ENCODE results near the gene GRIN1. TPM values are rescaled to one million over a fixed set of nuclear protein-coding genes. Genes with fewer than 3 reads are reported as not detected.

The GRIN1 gene
- under 1 TPM in 3 of 4 donors, not detected in 1; 0.11 to 0.50 (median 0.19) TPM for total RNA-seq

GRCh38 chr9:137138722-137139467, at the start of gene GRIN1:
GRIN1 (plus strand) TSS chr9:137139154; CDS start chr9:137139487, 333 bp downstream.
- Histone ChIP-seq H3K4me3 (peak within 1 kb of the TSS in 3 of 4 donors; percentile 9 to 33 (median 25)), H3K27me3 (peaks cover 0 to 98% (median 54%) of the 10 kb centered on the region in 4 donors), H3K4me1 (peaks cover 3 to 18% (median 10%) of the 10 kb centered on the region in 4 donors), H3K36me3 (no peaks in the 10 kb centered on the region), H3K27ac (replicated peaks in 1 of 4) (no peak within 1 kb of the TSS), H3K9me3 (no peaks in the 10 kb centered on the region)
- intact Hi-C loops (cut with DNase I) = no loop called here
- WGBS = 7% methylated on average over 40 of the region's 104 CpGs
- DNase-seq (ENCODE audit: extremely low spot score) = no peak
- TF ChIP-seq EP300 (IDR thresholded peaks at IDR 0.05) (no peak), POLR2A (IDR thresholded peaks at IDR 0.05; ENCODE audit: low read depth) (no peak), POLR2AphosphoS5 (IDR thresholded peaks at IDR 0.05) (no peak)
- TF ChIP-seq, protein P1, sequence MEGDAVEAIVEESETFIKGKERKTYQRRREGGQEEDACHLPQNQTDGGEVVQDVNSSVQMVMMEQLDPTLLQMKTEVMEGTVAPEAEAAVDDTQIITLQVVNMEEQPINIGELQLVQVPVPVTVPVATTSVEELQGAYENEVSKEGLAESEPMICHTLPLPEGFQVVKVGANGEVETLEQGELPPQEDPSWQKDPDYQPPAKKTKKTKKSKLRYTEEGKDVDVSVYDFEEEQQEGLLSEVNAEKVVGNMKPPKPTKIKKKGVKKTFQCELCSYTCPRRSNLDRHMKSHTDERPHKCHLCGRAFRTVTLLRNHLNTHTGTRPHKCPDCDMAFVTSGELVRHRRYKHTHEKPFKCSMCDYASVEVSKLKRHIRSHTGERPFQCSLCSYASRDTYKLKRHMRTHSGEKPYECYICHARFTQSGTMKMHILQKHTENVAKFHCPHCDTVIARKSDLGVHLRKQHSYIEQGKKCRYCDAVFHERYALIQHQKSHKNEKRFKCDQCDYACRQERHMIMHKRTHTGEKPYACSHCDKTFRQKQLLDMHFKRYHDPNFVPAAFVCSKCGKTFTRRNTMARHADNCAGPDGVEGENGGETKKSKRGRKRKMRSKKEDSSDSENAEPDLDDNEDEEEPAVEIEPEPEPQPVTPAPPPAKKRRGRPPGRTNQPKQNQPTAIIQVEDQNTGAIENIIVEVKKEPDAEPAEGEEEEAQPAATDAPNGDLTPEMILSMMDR (IDR thresholded peaks at IDR 0.05) = no peak

GRCh38 chr9:137089232-137089947, 49.6 kb upstream of the GRIN1 start:
- Histone ChIP-seq H3K4me3 (no peak overlapping the region), H3K4me1 (peaks cover 19 to 46% (median 36%) of the 10 kb centered on the region in 4 donors), H3K9me3 (no peaks in the 10 kb centered on the region), H3K27ac (replicated peaks in 1 of 4) (no peak overlapping the region), H3K36me3 (peaks cover 8 to 56% (median 37%) of the 10 kb centered on the region in 4 donors), H3K27me3 (no peaks in the 10 kb centered on the region)
- DNase-seq (ENCODE audit: extremely low spot score) = no peak
- TF ChIP-seq POLR2AphosphoS5 (IDR thresholded peaks at IDR 0.05) (no peak), EP300 (IDR thresholded peaks at IDR 0.05) (no peak), POLR2A (IDR thresholded peaks at IDR 0.05; ENCODE audit: low read depth) (no peak)
- TF ChIP-seq, protein P1 (IDR thresholded peaks at IDR 0.05) = no peak
- intact Hi-C loops (cut with DNase I) = no loop called here
- WGBS = 83% methylated on average over 9 of the region's 11 CpGs

GRCh38 chr9:137095664-137096517, 43.1 kb upstream of the GRIN1 start:
- no peak for DNase-seq (ENCODE audit: extremely low spot score)
- Histone ChIP-seq H3K27ac (replicated peaks in 1 of 4) (no peak overlapping the region), H3K4me1 (no peaks in the 10 kb centered on the region), H3K4me3 (no peak overlapping the region), H3K27me3 (no peaks in the 10 kb centered on the region), H3K36me3 (peaks cover 29 to 93% (median 81%) of the 10 kb centered on the region in 4 donors), H3K9me3 (no peaks in the 10 kb centered on the region)
- intact Hi-C loops (cut with DNase I) = no loop called here
- WGBS = 82% methylated on average over 29 of the region's 30 CpGs
- TF ChIP-seq, protein P1 (IDR thresholded peaks at IDR 0.05) = no peak
- TF ChIP-seq POLR2AphosphoS5 (IDR thresholded peaks at IDR 0.05) (no peak), POLR2A (IDR thresholded peaks at IDR 0.05; ENCODE audit: low read depth) (no peak), EP300 (IDR thresholded peaks at IDR 0.05) (no peak)

DNA sequence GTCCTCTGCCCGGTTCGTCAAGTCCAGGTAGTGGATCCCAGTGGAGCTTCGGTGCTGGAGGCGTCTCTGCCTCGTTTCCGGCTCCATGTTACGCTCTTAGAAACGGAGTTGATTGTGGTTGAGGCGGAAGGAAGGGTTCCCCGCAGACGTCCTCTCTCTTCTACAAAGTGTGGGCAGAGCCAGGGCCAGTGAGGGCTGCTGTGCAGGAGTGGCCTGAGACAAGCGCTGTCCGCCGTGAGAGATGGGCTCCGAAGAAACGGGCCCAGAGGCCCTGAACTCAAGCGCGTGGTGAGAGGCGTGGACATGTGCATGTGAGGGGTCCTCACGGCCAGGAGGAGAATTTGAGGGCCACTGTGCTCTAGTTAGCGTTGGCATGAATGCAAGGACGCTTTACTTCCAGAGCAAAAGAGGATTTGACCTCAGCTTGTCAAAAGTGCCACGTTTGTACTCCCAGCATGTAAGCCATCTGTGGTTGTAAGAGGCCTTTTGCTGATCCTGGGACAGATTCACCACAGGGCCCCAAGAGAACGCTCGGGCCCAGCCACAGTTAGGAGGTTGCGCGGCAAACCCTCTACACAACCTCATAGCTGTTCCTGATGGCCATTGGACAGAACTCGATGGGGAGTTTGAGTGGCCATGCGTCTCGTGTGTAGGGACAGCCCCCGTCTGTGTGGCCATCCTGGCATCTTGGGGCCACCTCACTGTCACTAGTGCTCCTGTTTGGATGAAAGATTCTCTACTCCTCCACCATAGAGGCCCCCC, 42.0 kb upstream of the GRIN1 start:
- Histone ChIP-seq H3K9me3 (no peaks in the 10 kb centered on the region), H3K27me3 (no peaks in the 10 kb centered on the region), H3K27ac (replicated peaks in 1 of 4) (no peak overlapping the region), H3K36me3 (peaks cover 40 to 95% (median 85%) of the 10 kb centered on the region in 4 donors), H3K4me3 (no peak overlapping the region), H3K4me1 (no peaks in the 10 kb centered on the region)
- WGBS = 92% methylated on average over 31 of the region's 31 CpGs
- DNase-seq (ENCODE audit: extremely low spot score) = no peak
- intact Hi-C loops (cut with DNase I) = no loop called here
- TF ChIP-seq, protein P1 (IDR thresholded peaks at IDR 0.05) = no peak
- no peak for TF ChIP-seq POLR2A (IDR thresholded peaks at IDR 0.05; ENCODE audit: low read depth)
- TF ChIP-seq EP300 (IDR thresholded peaks at IDR 0.05) = no peak
- no peak for TF ChIP-seq POLR2AphosphoS5 (IDR thresholded peaks at IDR 0.05)

Data from esophagus muscularis mucosa (tissue), 4 donors.